Stimulated activated CD4-positive, alpha-beta T cell treated with anti-CD3 and anti-CD28 coated beads, TNF-alpha, amount 100 ng/mL, for 1 hour (primary cell): ENCODE results near the gene GRM7.

Source experiments
- DNase-seq, 3 donors: peaks; one replicate each; pipeline ENCODE4 v3.0.0-alpha.2; 2020; ENCODE audit warnings: low read depth in 3 of 3, low spot score in 1 of 3

GRM7 gene

GRCh38 chr3:7292362-7292761 is 431.4 kb downstream of the GRM7 start:
- no peak for DNase-seq

GRCh38 chr3:7293286-7293685 is 432.4 kb downstream of the GRM7 start:
- DNase-seq = no peak

- DNase-seq = no peak
These were observed 444.6 kb downstream of the GRM7 start for GRCh38 chr3:7305561-7305960.

- no peak for DNase-seq
These were observed 446.0 kb downstream of the GRM7 start for GRCh38 chr3:7306901-7307300.

- no peak for DNase-seq
These were observed 446.5 kb downstream of the GRM7 start for GRCh38 chr3:7307410-7307809.

- DNase-seq = no peak
These were observed 448.8 kb downstream of the GRM7 start for GRCh38 chr3:7309641-7310102.

GRCh38 chr3:7315037-7315436 is 454.1 kb downstream of the GRM7 start:
- no peak for DNase-seq

- no peak for DNase-seq
These were observed 462.2 kb downstream of the GRM7 start for GRCh38 chr3:7322957-7323669.

- no peak for DNase-seq
These were observed 467.4 kb downstream of the GRM7 start for GRCh38 chr3:7328339-7328738.

- no peak for DNase-seq
These were observed 471.8 kb downstream of the GRM7 start for GRCh38 chr3:7332696-7333095.

GRCh38 chr3:7333125-7333524 is 472.2 kb downstream of the GRM7 start:
- DNase-seq = no peak

GRCh38 chr3:7340795-7341194 is 479.9 kb downstream of the GRM7 start:
- DNase-seq = no peak

- no peak for DNase-seq
These were observed 485.4 kb downstream of the GRM7 start for GRCh38 chr3:7346364-7346763.

- DNase-seq = no peak
These were observed 496.2 kb downstream of the GRM7 start for GRCh38 chr3:7357101-7357500.

GRCh38 chr3:7367968-7368367 is 507.1 kb downstream of the GRM7 start:
- DNase-seq = no peak

GRCh38 chr3:7368597-7368996 is 507.7 kb downstream of the GRM7 start:
- no peak for DNase-seq

GRCh38 chr3:7371693-7372572 is 511.0 kb downstream of the GRM7 start:
- no peak for DNase-seq

GRCh38 chr3:7377103-7377502 is 516.2 kb downstream of the GRM7 start:
- DNase-seq = no peak

GRCh38 chr3:7381741-7382140 is 520.8 kb downstream of the GRM7 start:
- DNase-seq = no peak

GRCh38 chr3:7382293-7383010 is 521.5 kb downstream of the GRM7 start:
- DNase-seq = no peak

- no peak for DNase-seq
These were observed 524.7 kb downstream of the GRM7 start for GRCh38 chr3:7385635-7386034.

- no peak for DNase-seq
These were observed 527.1 kb downstream of the GRM7 start for GRCh38 chr3:7388026-7388425.
